Endothelial cell of umbilical vein (primary cell): Measurements from ENCODE around the gene OLFM1. TPM values are rescaled to one million over a fixed set of nuclear protein-coding genes. Genes with fewer than 3 reads are reported as not detected.

Source experiments
- BruUV-seq: library from RNA; stranded (reverse); fragments of 400-500 nt; replicated peaks from 2 replicates; lab custom pipeline; 2021; lab: Mats Ljungman, UMichigan
- CTCF ChIA-PET: fragments of 300-600, 350-600 bp; sonication (Branson Sonifier 250); formaldehyde crosslinking; loops from one replicate; lab custom pipeline; 2021; ENCODE audit warnings: antibody characterized with exemption, inconsistent platforms; lab: Charles Lee
- POLR2A ChIA-PET: fragments of 300-600, 350-600 bp; sonication (Branson Sonifier 250); formaldehyde crosslinking; loops from one replicate; lab custom pipeline; 2021; ENCODE audit warnings: antibody characterized with exemption, inconsistent platforms; lab: Charles Lee
- DNase-seq: peaks from one replicate; pipeline ENCODE4 v3.0.0-alpha.2; 2011; ENCODE audit warnings: low read depth, low spot score
- FAIRE-seq: peaks from 2 replicates; lab custom pipeline; 2011; peaks lifted over from hg19 to GRCh38; lab: Jason Lieb, UNC
- H2AFZ ChIP-seq: 2 replicates; pipeline ENCODE4 v1.6.0; 2012; ENCODE audit warnings: low read depth, low read length, control low read depth, inconsistent platforms
- H3K27ac ChIP-seq: 2 replicates; pipeline ENCODE4 v1.5.1; 2011; ENCODE audit warnings: low read depth, mild to moderate bottlenecking, control low read depth, low read length, moderate library complexity; ENCODE audit not compliant: insufficient read depth
- H3K27me3 ChIP-seq, 2 experiments: 2 replicates each; pipeline versions ENCODE4 v1.6.0 to v1.6.1; 2011; ENCODE audit warnings: low read length in 2 of 2, mixed read lengths in 1 of 2; ENCODE audit not compliant: control insufficient read depth in 2 of 2, insufficient read depth in 2 of 2
- H3K36me3 ChIP-seq, 2 experiments: 2 replicates in 1 of 2; 3 replicates in 1 of 2; pipeline ENCODE4 v1.5.1; 2011; ENCODE audit warnings: low read length in 2 of 2, mild to moderate bottlenecking in 1 of 2, moderate library complexity in 1 of 2; ENCODE audit not compliant: control insufficient read depth in 2 of 2, insufficient read depth in 2 of 2; ENCODE audit errors: extremely low read depth in 1 of 2
- H3K4me1 ChIP-seq: 3 replicates; pipeline ENCODE4 v1.5.1; 2011; ENCODE audit warnings: mild to moderate bottlenecking, low read length; ENCODE audit not compliant: control insufficient read depth, insufficient read depth; ENCODE audit errors: extremely low read depth
- H3K4me2 ChIP-seq: 2 replicates; pipeline ENCODE4 v1.6.1; 2011; ENCODE audit warnings: low read length, control low read depth, mixed read lengths; ENCODE audit not compliant: insufficient read depth
- H3K4me3 ChIP-seq, 3 experiments: fragments of 200-600 bp in 1 of 3; sonication (generic), shearing (Covaris generic) in 1 of 3; replicated peaks in 1 of 3; 2 replicates each; pipeline ENCODE4 v1.5.1; 2011 to 2016; ENCODE audit warnings: control low read depth in 3 of 3, low read length in 3 of 3, mild to moderate bottlenecking in 2 of 3, inconsistent platforms in 1 of 3, low read depth in 1 of 3, moderate library complexity in 1 of 3; ENCODE audit not compliant: insufficient read depth in 1 of 3
- H3K79me2 ChIP-seq: 2 replicates; pipeline ENCODE4 v1.6.0; 2012; ENCODE audit warnings: low read length, inconsistent platforms; ENCODE audit not compliant: control insufficient read depth, insufficient read depth
- H3K9ac ChIP-seq: replicated peaks from 2 replicates; pipeline ENCODE3; 2011; ENCODE audit warnings: low read length, control low read depth; ENCODE audit not compliant: insufficient read depth; ENCODE audit errors: extremely low read depth
- H3K9me1 ChIP-seq: replicated peaks from 3 replicates; pipeline ENCODE4 v1.6.0; 2011; ENCODE audit warnings: mild to moderate bottlenecking, low read length; ENCODE audit not compliant: control insufficient read depth, insufficient read depth; ENCODE audit errors: extremely low read depth
- H3K9me3 ChIP-seq: replicated peaks from 2 replicates; pipeline ENCODE4 v1.5.1; 2012; ENCODE audit warnings: low read length, inconsistent platforms; ENCODE audit not compliant: control insufficient read depth, insufficient read depth
- H4K20me1 ChIP-seq: replicated peaks from 2 replicates; pipeline ENCODE3; 2011; ENCODE audit warnings: mild to moderate bottlenecking, low read length; ENCODE audit not compliant: control insufficient read depth, insufficient read depth; ENCODE audit errors: extremely low read depth
- EZH2 ChIP-seq: IDR thresholded peaks from 2 replicates; pipeline ENCODE4 v1.6.1; 2012; ENCODE audit warnings: borderline replicate concordance, low read depth, mild to moderate bottlenecking, moderate library complexity, low read length, inconsistent platforms; ENCODE audit not compliant: severe bottlenecking
- FOS ChIP-seq: IDR thresholded peaks from 2 replicates; pipeline ENCODE4 v1.6.1; 2011; ENCODE audit warnings: mild to moderate bottlenecking, low read length, moderate library complexity, borderline replicate concordance; ENCODE audit not compliant: insufficient read depth
- GATA2 ChIP-seq: IDR thresholded peaks from 2 replicates; pipeline ENCODE4 v1.7.0; 2011; ENCODE audit warnings: low read depth, mild to moderate bottlenecking, moderate library complexity, mixed read lengths, low read length; ENCODE audit not compliant: insufficient read length, insufficient read depth
- JUN ChIP-seq: IDR thresholded peaks from 2 replicates; pipeline ENCODE4 v1.6.1; 2011; ENCODE audit warnings: borderline replicate concordance, low read depth; ENCODE audit not compliant: insufficient read length, insufficient read depth
- MYC ChIP-seq: IDR thresholded peaks from one replicate; pipeline ENCODE4 v1.6.1; 2011; ENCODE audit warnings: mild to moderate bottlenecking, low read depth, low read length
- POLR2A ChIP-seq: IDR thresholded peaks from 2 replicates; pipeline ENCODE4 v1.6.1; 2012; ENCODE audit warnings: low read depth, mild to moderate bottlenecking, control low read depth, low read length
- POLR2AphosphoS5 ChIP-seq: IDR thresholded peaks from 2 replicates; pipeline ENCODE4 v1.6.1; 2012; ENCODE audit warnings: low read depth, mild to moderate bottlenecking, control low read depth, low read length, moderate library complexity; ENCODE audit not compliant: insufficient read depth
- dilution Hi-C: fragments of 300-500 bp; cut with MboI; formaldehyde crosslinking; loops from one replicate; pipeline ENCODE4 v1.15.0; 2019; ENCODE audit warnings: low sequenced_read_pairs; ENCODE audit not compliant: extremely low pct_ligation_motif_present
- intact Hi-C: fragments of 100-400 bp; cut with micrococcal nuclease; formaldehyde crosslinking; loops from one replicate; pipeline ENCODE4 v1.10.0; 2022
- polyA plus RNA-seq, 4 experiments: library from polyadenylated mRNA; depleted of rRNA in 3 of 4; stranded (reverse) in 3 of 4; unstranded in 1 of 4; fragments of >200 nt; gene quantifications; 2 replicates each; pipeline versions ENCODE4 v1.2.1 to v1.2.3, GENCODE V29; 2011 to 2012; ENCODE audit warnings: missing spikeins in 1 of 4
- total RNA-seq: library from RNA; stranded (reverse); gene quantifications from 2 replicates; pipeline ENCODE4 v1.2.3, GENCODE V29; 2021
- TF ChIP-seq, protein P1 (sequence below), 2 donors: IDR thresholded peaks; 1 replicate in 1 of 2; 2 replicates in 1 of 2; pipeline ENCODE4 v1.5.1; 2011; ENCODE audit warnings: low read length in 2 of 2, mild to moderate bottlenecking in 2 of 2, moderate library complexity in 2 of 2, control low read depth in 1 of 2, inconsistent platforms in 1 of 2, low read depth in 1 of 2; ENCODE audit not compliant: insufficient read depth in 1 of 2; ENCODE audit errors: extremely low read depth in 1 of 2
- TF ChIP-seq, protein P2 (sequence below): IDR thresholded peaks from 2 replicates; pipeline ENCODE4 v1.6.1; 2011; ENCODE audit not compliant: insufficient read depth, insufficient read length

OLFM1 gene
- total and polyA plus RNA-seq, 2 donors (not counting 3 experiments of a cell fraction or from before 2014, with no cell fraction given): 0.07 to 0.95 TPM

DNA sequence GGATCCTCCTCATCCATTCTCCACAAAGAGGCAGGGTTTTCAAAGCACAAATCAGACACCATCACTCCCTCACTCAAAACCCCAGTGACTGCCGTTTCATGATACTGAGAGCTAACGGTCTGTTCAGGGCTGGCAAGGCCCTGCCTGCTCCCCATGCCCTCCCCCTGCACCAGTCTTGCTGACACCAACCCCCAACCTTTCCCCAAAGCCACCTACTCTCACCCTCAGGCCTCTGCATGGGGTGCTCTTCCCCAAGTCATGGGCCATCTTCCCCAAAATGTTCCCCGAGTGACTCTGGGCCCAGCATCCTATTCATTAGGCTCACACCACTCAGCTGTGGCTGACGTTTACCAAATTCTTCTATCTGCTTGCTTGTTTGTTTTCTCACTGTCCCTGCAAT lies 21.7 kb upstream of the OLFM1 start:
- DNase-seq (no peak), FAIRE-seq (no peak)
- H2AFZ ChIP-seq: no peak overlapping the region
- H3K79me2 ChIP-seq: no peaks in the 10 kb centered on the region
- no peaks in the 10 kb centered on the region for H3K9me1 ChIP-seq
- H3K9me3 ChIP-seq: no peaks in the 10 kb centered on the region
- H3K4me1 ChIP-seq: no peaks in the 10 kb centered on the region
- no peak for TF ChIP-seq EZH2
- no peak for TF ChIP-seq GATA2
- TF ChIP-seq FOS: no peak
- TF ChIP-seq MYC: no peak
- dilution Hi-C loops: no loop called here
- H3K27ac ChIP-seq: no peak overlapping the region
- no peak overlapping the region for H3K9ac ChIP-seq
- no TSS peak for BruUV-seq
- no peaks in the 10 kb centered on the region for H3K36me3 ChIP-seq
- no peak overlapping the region for H3K4me3 ChIP-seq
- H4K20me1 ChIP-seq: no peaks in the 10 kb centered on the region
- H3K27me3 ChIP-seq: no peaks in the 10 kb centered on the region
- ChIA-PET CTCF (no interaction called here), POLR2A (no interaction called here)
- intact Hi-C loops: no loop called here
- no peak overlapping the region for H3K4me2 ChIP-seq

DNA sequence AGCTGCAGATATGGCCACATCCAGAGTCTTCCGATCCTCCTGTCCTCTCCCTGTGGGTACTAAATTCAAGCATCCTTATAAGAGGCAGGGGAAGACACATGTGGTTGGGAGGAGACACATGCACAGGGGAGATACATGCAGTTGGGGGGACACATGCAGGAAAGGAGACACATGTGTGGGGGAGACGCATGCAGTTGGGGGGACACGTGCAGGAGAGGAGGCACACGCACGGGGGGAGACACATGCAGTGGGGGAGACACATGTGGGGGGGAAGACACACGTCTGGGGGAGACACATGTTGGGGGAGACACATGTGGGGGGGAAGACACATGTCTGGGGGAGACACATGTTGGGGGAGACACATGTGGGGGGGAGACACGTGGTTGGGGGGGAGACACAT lies 21.2 kb upstream of the OLFM1 start:
- POLR2A ChIA-PET: no interaction called here
- CTCF ChIA-PET: no interaction called here
- Histone ChIP-seq H3K4me3 (no peak overlapping the region), H3K27ac (no peak overlapping the region), H3K27me3 (no peaks in the 10 kb centered on the region), H4K20me1 (no peaks in the 10 kb centered on the region), H3K9me1 (no peaks in the 10 kb centered on the region), H3K4me2 (no peak overlapping the region), H3K79me2 (no peaks in the 10 kb centered on the region), H2AFZ (no peak overlapping the region), H3K36me3 (no peaks in the 10 kb centered on the region), H3K9me3 (no peaks in the 10 kb centered on the region), H3K9ac (no peak overlapping the region), H3K4me1 (no peaks in the 10 kb centered on the region)
- intact Hi-C loops (no loop called here), dilution Hi-C loops (no loop called here)
- TF ChIP-seq, protein P1, sequence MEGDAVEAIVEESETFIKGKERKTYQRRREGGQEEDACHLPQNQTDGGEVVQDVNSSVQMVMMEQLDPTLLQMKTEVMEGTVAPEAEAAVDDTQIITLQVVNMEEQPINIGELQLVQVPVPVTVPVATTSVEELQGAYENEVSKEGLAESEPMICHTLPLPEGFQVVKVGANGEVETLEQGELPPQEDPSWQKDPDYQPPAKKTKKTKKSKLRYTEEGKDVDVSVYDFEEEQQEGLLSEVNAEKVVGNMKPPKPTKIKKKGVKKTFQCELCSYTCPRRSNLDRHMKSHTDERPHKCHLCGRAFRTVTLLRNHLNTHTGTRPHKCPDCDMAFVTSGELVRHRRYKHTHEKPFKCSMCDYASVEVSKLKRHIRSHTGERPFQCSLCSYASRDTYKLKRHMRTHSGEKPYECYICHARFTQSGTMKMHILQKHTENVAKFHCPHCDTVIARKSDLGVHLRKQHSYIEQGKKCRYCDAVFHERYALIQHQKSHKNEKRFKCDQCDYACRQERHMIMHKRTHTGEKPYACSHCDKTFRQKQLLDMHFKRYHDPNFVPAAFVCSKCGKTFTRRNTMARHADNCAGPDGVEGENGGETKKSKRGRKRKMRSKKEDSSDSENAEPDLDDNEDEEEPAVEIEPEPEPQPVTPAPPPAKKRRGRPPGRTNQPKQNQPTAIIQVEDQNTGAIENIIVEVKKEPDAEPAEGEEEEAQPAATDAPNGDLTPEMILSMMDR (IDR thresholded peaks at IDR 0.05; ENCODE audit: extremely low read depth in 1 of 2, insufficient read depth in 1 of 2, low read depth in 1 of 2, low read length in 2 of 2): no peak
- TF ChIP-seq FOS (no peak), EZH2 (no peak), MYC (no peak), JUN (no peak), POLR2A (no peak), GATA2 (no peak), POLR2AphosphoS5 (no peak)
- TF ChIP-seq, protein P2, sequence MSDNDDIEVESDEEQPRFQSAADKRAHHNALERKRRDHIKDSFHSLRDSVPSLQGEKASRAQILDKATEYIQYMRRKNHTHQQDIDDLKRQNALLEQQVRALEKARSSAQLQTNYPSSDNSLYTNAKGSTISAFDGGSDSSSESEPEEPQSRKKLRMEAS: no peak
- no peak for FAIRE-seq
- no peak for DNase-seq
- BruUV-seq: no TSS peak
